ENCODE results near the gene EFNA3. TPM values are rescaled to one million over a fixed set of nuclear protein-coding genes. Genes with fewer than 3 reads are reported as not detected.

The EFNA3 gene
- total and polyA plus RNA-seq, 2 donors (not counting 1 experiment from before 2014, with no cell fraction given) = 0.30 to 0.33 TPM

GRCh38 chr1:155081472-155082300 lies 3.0 kb downstream of the EFNA3 start:
- Histone ChIP-seq H4K20me1 (ENCODE audit: control insufficient read depth, extremely low read depth, insufficient read depth, low read length) (no peaks in the 10 kb centered on the region), H3K9me3 (ENCODE audit: control insufficient read depth, insufficient read depth, low read depth, low read length) (no peaks in the 10 kb centered on the region), H3K79me2 (ENCODE audit: control insufficient read depth, insufficient read depth, low read length) (no peaks in the 10 kb centered on the region), H3K9ac (ENCODE audit: insufficient read depth, low read length) (no peak overlapping the region), H2AFZ (ENCODE audit: low read length) (no peak overlapping the region), H3K4me2 (ENCODE audit: extremely low read depth, insufficient read depth, low read length) (peak overlapping the region; percentile 40), H3K27me3 (ENCODE audit: control insufficient read depth, insufficient read depth, low read length) (peaks cover 64% of the 10 kb centered on the region), H3K4me3 (replicated peaks in 1 of 4; ENCODE audit: control extremely low read depth in 1 of 4, insufficient read depth in 1 of 4, low read depth in 3 of 4, low read length in 4 of 4) (no peak overlapping the region), H3K4me1 (ENCODE audit: control insufficient read depth, extremely low read depth, insufficient read depth, low read length) (peaks cover 9% of the 10 kb centered on the region), H3K27ac (ENCODE audit: insufficient read depth, low read length) (no peak overlapping the region), H3K36me3 (ENCODE audit: control insufficient read depth, insufficient read depth, low read length) (no peaks in the 10 kb centered on the region)
- no peak for DNase-seq (ENCODE audit: low read depth in 2 of 2)
- TF ChIP-seq EZH2 (IDR thresholded peaks at IDR 0.05; ENCODE audit: low read length, missing control alignments) (peak; percentile 100), CTCF (conservative IDR thresholded peaks at IDR 0.05 in 1 of 2, IDR thresholded peaks at IDR 0.05 in 1 of 2; ENCODE audit: low read depth in 1 of 2, low read length in 2 of 2) (no peak)

GRCh38 chr1:155082301-155083051 lies 3.8 kb downstream of the EFNA3 start:
- peaks cover 9% of the 10 kb centered on the region for H3K4me1 ChIP-seq (ENCODE audit: control insufficient read depth, extremely low read depth, insufficient read depth, low read length)
- no peaks in the 10 kb centered on the region for H4K20me1 ChIP-seq (ENCODE audit: control insufficient read depth, extremely low read depth, insufficient read depth, low read length)
- H3K79me2 ChIP-seq (ENCODE audit: control insufficient read depth, insufficient read depth, low read length) = no peaks in the 10 kb centered on the region
- no peak overlapping the region for H3K9ac ChIP-seq (ENCODE audit: insufficient read depth, low read length)
- H3K4me3 ChIP-seq (replicated peaks in 1 of 4; ENCODE audit: control extremely low read depth in 1 of 4, insufficient read depth in 1 of 4, low read depth in 3 of 4, low read length in 4 of 4) = no peak overlapping the region
- no peak for DNase-seq (ENCODE audit: low read depth in 2 of 2)
- H3K36me3 ChIP-seq (ENCODE audit: control insufficient read depth, insufficient read depth, low read length) = no peaks in the 10 kb centered on the region
- TF ChIP-seq CTCF (conservative IDR thresholded peaks at IDR 0.05 in 1 of 2, IDR thresholded peaks at IDR 0.05 in 1 of 2; ENCODE audit: low read depth in 1 of 2, low read length in 2 of 2) = no peak
- peak; percentile 97 for TF ChIP-seq EZH2 (IDR thresholded peaks at IDR 0.05; ENCODE audit: low read length, missing control alignments)
- H3K27me3 ChIP-seq (ENCODE audit: control insufficient read depth, insufficient read depth, low read length) = peaks cover 61% of the 10 kb centered on the region
- H3K4me2 ChIP-seq (ENCODE audit: extremely low read depth, insufficient read depth, low read length) = no peak overlapping the region
- H3K27ac ChIP-seq (ENCODE audit: insufficient read depth, low read length) = no peak overlapping the region
- H3K9me3 ChIP-seq (ENCODE audit: control insufficient read depth, insufficient read depth, low read depth, low read length) = no peaks in the 10 kb centered on the region
- H2AFZ ChIP-seq (ENCODE audit: low read length) = no peak overlapping the region

GRCh38 chr1:155083052-155083541 lies 4.5 kb downstream of the EFNA3 start:
- TF ChIP-seq EZH2 (IDR thresholded peaks at IDR 0.05; ENCODE audit: low read length, missing control alignments) (no peak), CTCF (conservative IDR thresholded peaks at IDR 0.05 in 1 of 2, IDR thresholded peaks at IDR 0.05 in 1 of 2; ENCODE audit: low read depth in 1 of 2, low read length in 2 of 2) (no peak)
- no peak for DNase-seq (ENCODE audit: low read depth in 2 of 2)
- Histone ChIP-seq H3K4me2 (ENCODE audit: extremely low read depth, insufficient read depth, low read length) (no peak overlapping the region), H2AFZ (ENCODE audit: low read length) (no peak overlapping the region), H3K4me1 (ENCODE audit: control insufficient read depth, extremely low read depth, insufficient read depth, low read length) (peaks cover 9% of the 10 kb centered on the region), H4K20me1 (ENCODE audit: control insufficient read depth, extremely low read depth, insufficient read depth, low read length) (no peaks in the 10 kb centered on the region), H3K79me2 (ENCODE audit: control insufficient read depth, insufficient read depth, low read length) (no peaks in the 10 kb centered on the region), H3K27me3 (ENCODE audit: control insufficient read depth, insufficient read depth, low read length) (peaks cover 55% of the 10 kb centered on the region), H3K4me3 (replicated peaks in 1 of 4; ENCODE audit: control extremely low read depth in 1 of 4, insufficient read depth in 1 of 4, low read depth in 3 of 4, low read length in 4 of 4) (no peak overlapping the region), H3K9me3 (ENCODE audit: control insufficient read depth, insufficient read depth, low read depth, low read length) (no peaks in the 10 kb centered on the region), H3K27ac (ENCODE audit: insufficient read depth, low read length) (no peak overlapping the region), H3K36me3 (ENCODE audit: control insufficient read depth, insufficient read depth, low read length) (no peaks in the 10 kb centered on the region), H3K9ac (ENCODE audit: insufficient read depth, low read length) (no peak overlapping the region)
